Limb (tissue), 2 donors: ENCODE measurements around the gene SPOCK3.
"Not testable (repeated sequence)": the region's sequence is repeated elsewhere in the genome, so short reads cannot be mapped to it uniquely, and the experiment has no call there.

Experiments
- DNase-seq, 2 donors: peaks; one replicate each; pipeline ENCODE4 v3.0.0-alpha.2; 2016; ENCODE audit errors: extremely low spot score in 2 of 2

Gene SPOCK3

GRCh38 chr4:166965562-166965961, 268.7 kb downstream of the SPOCK3 start:
- DNase-seq = no peak

GRCh38 chr4:166957451-166957850, 276.8 kb downstream of the SPOCK3 start:
- DNase-seq = no peak

GRCh38 chr4:166956484-166956883, 277.8 kb downstream of the SPOCK3 start:
- no peak for DNase-seq

- DNase-seq = no peak
Measured at GRCh38 chr4:166941629-166942028, 292.7 kb downstream of the SPOCK3 start.

- DNase-seq = no peak
Measured at GRCh38 chr4:166930464-166930863, 303.8 kb downstream of the SPOCK3 start.

- no peak for DNase-seq
Measured at GRCh38 chr4:166924424-166924823, 309.9 kb downstream of the SPOCK3 start.

- DNase-seq = no peak
Measured at GRCh38 chr4:166913926-166914325, 320.4 kb downstream of the SPOCK3 start.

GRCh38 chr4:166903408-166903807, 330.9 kb downstream of the SPOCK3 start:
- DNase-seq = no peak

- no peak for DNase-seq
Measured at GRCh38 chr4:166902941-166903340, 331.4 kb downstream of the SPOCK3 start.

GRCh38 chr4:166896254-166896653, 338.0 kb downstream of the SPOCK3 start:
- DNase-seq = no peak

GRCh38 chr4:166895771-166896170, 338.5 kb downstream of the SPOCK3 start:
- no peak for DNase-seq

- DNase-seq = no peak
Measured at GRCh38 chr4:166887457-166887856, 346.8 kb downstream of the SPOCK3 start.

- DNase-seq = no peak
Measured at GRCh38 chr4:166886718-166887117, 347.6 kb downstream of the SPOCK3 start.

GRCh38 chr4:166882221-166882620, 352.1 kb downstream of the SPOCK3 start:
- no peak for DNase-seq

- no peak for DNase-seq
Measured at GRCh38 chr4:166875821-166876220, 358.5 kb downstream of the SPOCK3 start.

GRCh38 chr4:166862032-166862431, 372.3 kb downstream of the SPOCK3 start:
- no peak for DNase-seq

GRCh38 chr4:166850398-166850797, 383.9 kb downstream of the SPOCK3 start:
- DNase-seq = not testable (repeated sequence)

- DNase-seq = no peak
Measured at GRCh38 chr4:166846939-166847338, 387.4 kb downstream of the SPOCK3 start.

GRCh38 chr4:166842795-166843261, 391.5 kb downstream of the SPOCK3 start:
- DNase-seq = no peak

GRCh38 chr4:166839615-166840251, 394.6 kb downstream of the SPOCK3 start:
- no peak for DNase-seq

- DNase-seq = no peak
Measured at GRCh38 chr4:166838975-166839614, 395.2 kb downstream of the SPOCK3 start.

- DNase-seq = no peak
Measured at GRCh38 chr4:166836865-166837264, 397.4 kb downstream of the SPOCK3 start.

GRCh38 chr4:166827629-166828028, 406.7 kb downstream of the SPOCK3 start:
- DNase-seq = no peak
